Measurements from ENCODE around the gene TBL1XR1.
A peak's percentile ranks its signal among the peaks of the same experiment; 100 is the strongest.

Gene TBL1XR1

DNA sequence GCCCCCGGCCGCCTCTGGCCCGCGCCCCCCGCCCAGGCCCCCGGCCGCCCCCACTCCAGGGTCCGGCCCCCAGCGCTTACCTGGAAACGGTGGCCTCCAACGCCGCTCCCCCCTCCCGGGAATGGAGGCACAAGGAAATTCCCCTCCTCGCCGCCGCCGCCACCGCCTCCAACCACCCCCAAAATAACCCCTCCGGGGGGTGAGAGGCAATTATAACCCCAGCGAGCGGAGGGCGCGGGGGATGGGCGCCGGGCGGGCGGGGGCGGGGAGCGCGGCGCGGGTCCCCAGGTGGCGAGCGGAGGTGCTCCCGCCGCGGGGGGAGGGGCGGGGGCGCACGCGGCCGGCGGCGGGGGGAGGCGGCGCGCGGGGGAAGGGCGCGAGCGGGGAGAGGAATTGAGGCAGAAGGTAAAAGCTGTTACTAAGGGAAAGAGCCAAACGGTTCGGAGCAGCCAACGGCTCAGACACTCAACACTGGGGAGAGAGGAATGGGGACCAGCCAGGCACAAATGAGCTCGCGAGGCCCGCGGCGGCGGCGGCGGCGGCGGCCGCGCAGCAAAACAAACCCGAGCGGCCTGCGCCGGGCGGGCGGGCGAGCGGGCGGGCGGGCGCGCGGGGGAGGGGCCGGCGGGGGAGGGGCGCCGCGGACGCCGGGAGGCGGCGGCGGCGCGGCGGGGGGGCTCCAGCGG lies at the start of gene TBL1XR1:
TSS of gene TBL1XR1 (minus strand) at position 442 of the 686 bp plus-strand sequence. CDS start 132,505 bp downstream, outside the sequence.
- peak; percentile 64 for DNase-seq (ENCODE audit: low read depth in 2 of 2)

DNA sequence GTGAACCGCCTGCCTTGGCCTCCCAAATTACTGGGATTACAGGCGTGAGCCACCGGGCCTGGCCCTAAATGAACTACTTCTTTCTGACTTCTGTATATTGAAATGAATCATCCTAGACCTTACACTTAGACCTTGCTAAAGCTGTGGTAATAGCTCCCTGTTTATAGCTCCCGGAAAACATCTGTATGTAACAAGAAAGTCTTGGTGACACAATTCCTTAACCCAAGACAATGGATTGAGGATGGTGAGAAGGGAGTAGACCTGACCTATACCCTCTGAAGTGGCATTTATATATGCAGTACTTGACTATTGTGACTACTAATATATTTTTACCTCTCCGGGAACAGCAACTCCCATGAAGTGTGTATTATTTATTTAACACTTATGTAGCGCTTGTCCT lies 48.0 kb upstream of the TBL1XR1 start:
- DNase-seq (ENCODE audit: low read depth in 2 of 2), result no peak

DNA sequence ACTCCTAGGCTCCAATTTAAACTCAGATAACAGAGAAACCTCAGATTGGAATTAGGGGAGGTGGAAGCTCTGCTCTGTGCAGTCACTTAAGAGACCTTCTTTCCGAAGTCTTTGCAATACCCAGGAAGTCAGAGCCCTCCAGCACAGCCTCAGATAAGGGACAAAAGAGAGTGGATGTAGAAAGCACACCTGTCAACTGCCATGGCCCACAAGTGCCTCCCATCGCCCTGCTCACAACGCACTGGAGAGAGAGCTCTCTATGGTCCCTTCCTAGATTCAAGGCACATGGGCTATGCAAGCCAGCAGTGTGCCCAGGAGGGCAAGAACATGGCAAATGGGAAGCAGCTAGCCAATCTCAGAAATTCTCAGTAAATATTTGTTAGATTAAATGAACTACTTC lies 47.3 kb upstream of the TBL1XR1 start:
- no peak for DNase-seq (ENCODE audit: low read depth in 2 of 2)

DNA sequence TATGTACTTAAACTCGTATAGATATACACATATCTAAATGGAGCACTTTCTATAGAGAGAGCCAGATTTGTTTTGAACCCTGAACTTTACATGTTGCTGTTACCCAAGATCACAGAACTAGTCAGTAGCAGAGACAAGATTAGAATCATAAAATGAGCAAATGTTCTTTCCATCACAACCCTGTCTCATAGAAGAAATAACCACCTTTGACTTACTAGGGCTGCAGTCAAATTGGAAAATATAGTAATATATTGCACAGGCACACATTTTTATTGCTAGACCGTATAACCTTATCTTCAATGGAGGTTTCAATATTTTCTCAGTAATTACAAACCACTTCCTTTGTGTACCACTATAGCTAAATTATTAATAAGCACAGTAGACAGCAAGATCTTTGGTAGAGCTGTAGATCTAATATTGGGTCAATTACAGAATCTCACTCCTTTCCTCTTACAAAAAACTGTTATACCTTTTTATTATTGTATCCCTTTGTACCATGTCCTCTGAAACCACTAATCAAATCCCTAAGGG lies 41.5 kb upstream of the TBL1XR1 start:
- DNase-seq (ENCODE audit: low read depth in 2 of 2), result no peak

DNA sequence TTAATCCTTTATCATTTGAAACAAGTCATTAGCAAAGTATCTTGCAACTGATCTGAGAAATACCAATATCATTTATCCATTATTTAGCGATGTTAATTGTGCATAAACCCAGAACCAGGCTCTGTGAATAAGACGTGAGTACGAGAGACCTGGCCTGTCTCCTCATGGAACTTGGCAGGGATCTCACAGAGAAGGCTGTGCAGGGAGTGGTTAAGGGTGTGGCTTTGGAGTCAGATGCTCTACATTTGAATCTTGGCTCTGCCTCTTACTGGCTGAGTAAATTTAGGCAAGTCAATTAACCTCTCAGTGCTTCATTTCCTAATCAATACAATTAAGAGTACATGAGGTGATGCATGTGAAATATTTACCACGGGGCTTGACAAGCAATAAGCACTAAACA lies 39.9 kb upstream of the TBL1XR1 start:
- DNase-seq (ENCODE audit: low read depth in 2 of 2), result no peak

DNA sequence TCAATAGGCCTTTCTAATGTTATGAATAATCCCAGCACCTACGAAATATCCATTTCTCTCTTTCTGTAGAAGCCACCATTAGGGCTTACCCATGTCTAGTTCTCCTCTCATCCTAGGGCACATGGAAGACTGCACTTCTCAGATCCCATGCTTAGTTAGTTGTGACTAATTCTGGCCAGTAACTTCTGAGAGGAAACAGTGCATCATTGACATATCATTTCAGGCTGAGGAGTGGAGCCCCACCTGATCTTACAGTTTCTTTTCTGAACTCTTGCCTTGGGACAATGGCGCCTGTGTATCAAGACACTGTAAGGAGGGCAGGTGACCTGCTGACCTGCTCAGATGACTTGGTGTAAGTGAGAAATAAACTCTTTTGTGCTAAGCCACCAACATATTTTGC lies 39.4 kb upstream of the TBL1XR1 start:
- no peak for DNase-seq (ENCODE audit: low read depth in 2 of 2)

DNA sequence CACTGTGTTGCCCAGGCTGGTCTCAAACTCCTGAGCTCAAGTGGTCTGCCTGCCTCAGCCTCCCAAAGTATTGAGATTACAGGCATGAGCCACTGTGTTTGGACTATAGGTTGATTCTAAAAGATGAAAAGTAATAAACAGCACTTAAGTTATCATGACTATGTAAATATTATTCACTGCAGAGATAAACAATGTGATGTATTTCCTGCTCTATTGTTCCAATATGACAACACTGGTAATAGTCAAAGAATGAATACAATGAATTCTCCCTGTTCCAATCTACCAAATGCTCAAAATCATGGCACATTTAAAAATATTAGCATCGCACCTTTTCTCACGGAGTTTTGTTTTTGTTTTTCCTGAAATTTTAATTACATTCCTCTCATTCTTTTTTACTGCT lies 36.8 kb upstream of the TBL1XR1 start:
- no peak for DNase-seq (ENCODE audit: low read depth in 2 of 2)

DNA sequence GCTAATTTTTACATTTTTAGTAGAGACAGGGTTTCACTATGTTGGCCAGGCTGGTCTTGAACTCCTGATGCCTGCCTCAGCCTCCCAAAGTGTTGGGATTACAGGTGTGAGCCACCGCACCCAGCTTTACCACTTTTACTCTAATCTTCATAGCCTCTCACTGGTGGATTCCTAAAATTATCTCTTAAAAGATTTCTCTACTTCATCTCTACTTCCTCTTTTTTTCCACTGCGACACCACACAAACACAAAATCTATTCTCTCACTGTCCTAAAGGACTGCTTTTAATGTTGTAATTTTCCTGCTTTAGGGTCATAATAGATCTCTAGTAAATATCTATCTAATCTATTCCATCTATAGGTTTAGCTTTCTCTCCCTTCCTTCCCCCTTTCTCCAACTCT lies 34.0 kb upstream of the TBL1XR1 start:
- no peak for DNase-seq (ENCODE audit: low read depth in 2 of 2)

DNA sequence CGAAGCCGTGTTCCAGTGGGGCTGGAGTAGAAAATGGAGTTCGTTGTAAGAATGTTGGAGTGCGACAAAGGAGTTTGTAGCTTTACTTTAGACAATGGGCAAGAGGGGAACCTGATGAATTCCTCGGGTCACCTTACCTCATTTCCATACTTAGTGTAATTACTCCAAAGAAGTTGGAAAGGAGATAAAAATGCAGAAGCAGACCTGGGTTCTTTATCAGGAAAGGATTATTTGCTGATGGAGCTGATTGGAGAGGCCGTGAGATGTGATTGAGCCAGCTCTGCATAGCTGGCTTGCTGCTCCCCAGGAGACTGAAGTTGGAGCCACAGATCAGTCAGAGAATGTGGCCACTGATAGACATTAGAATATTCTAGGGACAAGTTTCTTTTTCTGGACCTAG lies 33.4 kb upstream of the TBL1XR1 start:
- no peak for DNase-seq (ENCODE audit: low read depth in 2 of 2)

DNA sequence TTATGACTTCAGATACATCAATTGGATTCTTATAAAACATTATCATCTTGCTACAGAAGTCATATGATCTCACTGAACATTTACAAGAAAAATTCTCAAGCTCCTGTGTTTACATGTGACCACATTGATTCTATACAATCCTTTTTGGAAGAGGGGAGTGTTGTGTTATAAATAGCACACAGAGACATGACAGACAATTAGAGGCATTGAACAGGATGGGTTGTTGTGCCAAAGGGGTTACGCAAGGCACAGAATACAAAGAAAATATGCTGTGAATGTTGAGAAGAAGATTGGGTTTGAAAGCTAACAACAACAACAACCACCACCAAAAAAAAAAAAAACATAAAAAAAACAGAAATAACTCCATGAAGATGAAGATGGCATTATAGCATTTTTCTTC lies 32.5 kb upstream of the TBL1XR1 start:
- no peak for DNase-seq (ENCODE audit: low read depth in 2 of 2)

DNA sequence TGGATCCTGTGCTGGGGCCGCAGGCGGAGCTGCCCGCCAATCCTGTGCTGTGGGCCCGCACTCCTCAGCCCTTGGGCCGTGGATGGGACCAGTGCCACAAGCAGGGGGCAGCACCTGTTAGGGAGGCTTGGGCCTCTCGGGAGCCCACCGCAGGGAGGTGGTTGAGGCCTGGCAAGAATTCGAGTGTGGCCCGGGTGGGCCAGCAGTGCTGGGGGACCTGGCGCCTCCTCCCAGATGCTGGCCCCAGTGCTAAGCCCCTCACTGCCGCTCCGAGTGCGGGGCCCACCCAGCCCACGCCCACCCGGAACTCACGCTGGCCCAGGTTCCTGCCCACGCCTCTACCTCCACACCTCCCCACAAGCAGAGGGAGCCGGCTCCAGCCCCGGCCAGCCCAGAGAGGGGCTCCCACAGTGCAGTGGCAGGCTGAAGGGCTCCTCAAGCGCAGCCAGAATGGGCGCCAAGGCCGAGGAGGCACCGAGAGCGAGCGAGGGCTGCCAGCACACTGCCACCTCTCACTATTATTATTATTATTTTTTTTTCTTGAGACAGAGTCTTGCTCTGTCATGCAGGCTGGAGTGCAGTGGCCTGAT lies 31.4 kb upstream of the TBL1XR1 start:
- no peak for DNase-seq (ENCODE audit: low read depth in 2 of 2)

DNA sequence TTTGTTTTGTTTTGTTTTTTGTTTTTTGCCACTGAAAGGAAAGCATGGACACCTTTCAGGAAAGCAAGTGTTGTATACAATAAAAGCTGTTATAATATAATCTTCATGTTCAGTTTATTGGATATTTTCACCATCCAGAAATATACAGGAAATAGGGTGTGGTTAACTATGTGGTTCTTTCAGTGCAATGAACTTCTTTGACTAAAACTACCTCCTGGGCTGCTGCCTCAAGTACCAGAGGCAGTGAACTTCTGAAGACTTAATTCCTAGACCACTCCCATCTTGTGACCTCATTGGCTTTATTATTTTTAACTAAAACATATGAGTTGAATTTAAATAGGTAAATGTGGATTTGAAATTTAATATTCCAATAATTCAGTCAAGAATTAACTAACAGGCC lies 27.1 kb upstream of the TBL1XR1 start:
- no peak for DNase-seq (ENCODE audit: low read depth in 2 of 2)

DNA sequence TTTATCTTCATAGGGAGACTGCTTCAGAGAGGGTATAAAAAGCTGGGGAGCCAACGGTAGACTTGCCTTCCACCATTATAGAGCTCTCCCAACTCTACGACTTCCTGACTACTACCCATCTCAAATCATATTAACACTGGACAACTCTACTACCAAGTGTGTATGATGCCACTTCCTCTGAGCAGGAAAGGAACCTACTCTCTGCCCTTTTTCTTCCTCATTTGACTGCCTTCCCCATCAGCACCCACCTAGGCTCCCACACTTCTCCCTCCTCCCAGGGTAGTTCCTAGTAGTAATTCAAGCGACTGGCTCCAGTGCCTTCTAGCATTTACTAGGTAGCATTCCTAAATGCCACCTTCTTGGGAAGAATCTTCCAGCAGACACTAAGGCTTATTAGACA lies 24.5 kb upstream of the TBL1XR1 start:
- DNase-seq (ENCODE audit: low read depth in 2 of 2), result no peak

DNA sequence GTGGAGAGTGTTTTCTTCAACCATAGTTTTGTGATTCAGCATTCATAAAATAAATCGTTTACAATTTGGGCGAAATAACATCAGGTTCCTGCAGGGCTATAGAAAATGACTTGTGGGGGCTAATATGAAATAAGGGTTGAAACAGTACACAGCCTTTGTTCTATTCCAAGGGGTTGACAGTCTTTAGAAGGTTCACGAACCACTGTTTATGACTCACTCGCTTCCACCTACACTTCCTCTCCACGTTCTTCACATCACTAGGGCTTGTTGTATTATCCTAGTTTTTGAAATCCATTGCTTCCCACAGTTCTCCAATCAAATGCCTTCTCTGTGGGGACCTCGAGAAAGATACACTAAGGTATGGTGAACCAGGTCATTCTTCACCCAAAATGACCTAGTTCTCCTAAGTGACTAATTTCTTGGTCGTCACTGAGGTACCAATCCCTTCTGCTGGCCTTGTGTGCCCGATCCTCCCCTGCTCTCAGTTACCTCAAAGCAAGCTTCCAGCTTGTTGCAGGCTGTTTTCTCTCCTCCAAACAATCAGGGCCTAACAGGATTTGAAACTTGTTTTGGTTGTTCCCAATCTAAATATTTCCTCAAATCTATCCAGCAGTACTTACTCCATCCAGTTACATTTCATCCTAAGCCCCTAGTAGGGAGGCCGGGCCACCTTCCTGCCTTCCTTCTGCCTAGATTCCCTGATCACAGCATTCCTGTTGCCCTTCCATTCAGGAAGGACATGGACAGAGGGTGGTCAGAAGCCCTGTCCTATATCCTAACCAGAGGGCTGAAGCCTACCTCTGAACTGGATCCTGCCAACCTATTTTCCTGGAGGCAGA lies 23.1 kb upstream of the TBL1XR1 start:
- DNase-seq (ENCODE audit: low read depth in 2 of 2), result no peak

DNA sequence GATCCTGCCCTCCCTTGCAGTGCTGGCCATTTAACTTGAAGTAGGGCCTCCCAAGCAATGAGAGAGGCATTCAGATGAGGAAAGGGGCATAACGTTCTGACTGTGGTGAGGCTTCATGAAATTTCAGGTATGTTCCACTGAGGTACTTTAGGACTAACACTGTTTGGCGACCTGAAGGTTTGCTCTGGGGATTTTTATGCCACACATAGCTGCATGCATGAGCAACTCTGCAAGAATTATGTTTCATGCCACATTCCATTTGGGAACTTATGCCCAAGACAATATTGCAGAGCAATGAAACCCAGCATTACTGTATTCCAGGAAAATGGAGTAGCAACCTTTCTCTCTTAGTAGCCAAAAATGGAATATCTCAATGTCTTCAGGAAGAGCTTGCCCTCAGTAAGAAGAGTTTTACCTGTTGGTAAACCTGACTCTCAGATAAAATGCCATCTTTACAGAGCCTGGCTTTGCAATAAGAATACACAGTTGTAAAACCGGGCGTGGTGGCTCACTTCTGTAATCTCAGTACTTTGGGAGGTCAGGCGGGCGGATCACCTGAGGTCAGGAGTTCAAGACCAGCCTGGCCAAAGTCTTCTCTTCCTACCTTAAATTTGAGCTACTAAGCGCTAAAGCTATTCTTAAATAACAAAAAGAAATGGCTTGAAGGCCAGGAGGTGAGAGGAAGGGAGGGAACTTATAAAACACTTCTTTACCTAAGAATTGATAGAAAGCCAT lies 16.7 kb upstream of the TBL1XR1 start:
- DNase-seq (ENCODE audit: low read depth in 2 of 2), result no peak

DNA sequence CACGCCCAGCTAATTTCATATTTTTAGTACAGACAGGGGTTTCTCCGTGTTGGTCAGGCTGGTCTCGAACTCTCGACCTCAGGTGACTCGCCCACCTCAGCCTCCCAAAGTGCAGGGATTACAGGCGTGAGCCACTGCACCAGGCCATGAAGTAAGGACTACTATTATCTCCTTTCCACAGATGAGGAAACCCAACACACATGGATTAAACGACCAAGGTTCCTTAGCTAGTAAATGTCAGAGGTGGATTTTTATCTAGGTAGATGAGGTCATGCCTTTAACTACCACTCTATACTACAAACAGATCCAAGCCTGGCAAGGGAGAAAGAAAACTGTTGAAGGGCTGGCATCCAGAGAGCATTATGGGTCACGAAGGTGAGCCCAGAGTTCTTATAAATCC lies 15.5 kb upstream of the TBL1XR1 start:
- no peak for DNase-seq (ENCODE audit: low read depth in 2 of 2)

DNA sequence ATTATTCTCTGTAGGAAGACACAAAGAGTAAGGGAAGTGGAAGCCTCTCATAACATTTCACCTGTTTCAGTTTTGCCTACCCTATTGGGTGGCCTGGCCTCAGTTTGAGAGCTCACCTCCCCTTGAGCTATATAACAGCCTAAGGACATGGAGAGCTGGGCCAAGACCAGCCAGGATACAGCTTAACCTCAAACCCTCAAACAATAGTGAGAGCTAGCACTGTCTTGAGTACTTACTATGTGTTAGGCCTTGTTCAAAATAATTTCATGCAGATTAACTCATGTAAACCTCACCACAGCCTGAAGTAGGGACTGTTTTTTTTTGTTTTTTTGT lies 15.0 kb upstream of the TBL1XR1 start:
- DNase-seq (ENCODE audit: low read depth in 2 of 2), result no peak

DNA sequence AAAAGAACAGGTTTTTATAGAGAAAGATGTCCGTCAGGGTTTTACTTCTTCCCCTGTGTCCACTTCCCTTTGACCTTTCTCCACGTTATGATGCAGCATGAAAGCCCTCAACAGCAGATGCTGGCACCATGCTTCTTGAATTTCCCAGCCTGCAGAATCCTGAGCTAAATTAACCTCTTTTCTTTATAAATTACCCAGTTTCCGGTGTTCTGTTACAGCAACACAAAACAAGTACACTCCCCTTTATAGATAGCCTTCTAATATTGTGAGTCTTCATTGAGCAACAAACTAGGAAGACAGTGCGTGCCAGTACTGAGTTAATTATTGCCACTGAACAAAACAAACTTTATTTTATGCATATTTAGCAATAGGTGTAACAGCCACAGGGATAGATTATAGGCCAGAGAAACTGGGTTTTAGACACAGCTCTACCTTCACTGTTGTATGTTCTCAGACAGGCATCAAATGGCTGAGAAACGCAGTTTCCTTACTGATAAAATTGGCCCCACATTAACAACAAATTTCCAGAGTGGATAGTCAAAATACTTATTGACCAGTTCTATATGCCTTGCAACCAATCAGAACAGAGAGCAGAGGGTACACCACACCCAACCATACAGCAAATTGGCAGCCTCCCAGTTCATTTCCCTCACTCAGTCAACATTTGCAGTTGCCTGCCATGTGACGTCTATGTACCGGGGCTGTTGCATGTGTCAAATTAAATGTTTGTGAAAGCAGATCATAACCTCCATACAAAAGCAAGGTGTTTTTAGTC lies 14.4 kb upstream of the TBL1XR1 start:
- DNase-seq (ENCODE audit: low read depth in 2 of 2), result no peak

DNA sequence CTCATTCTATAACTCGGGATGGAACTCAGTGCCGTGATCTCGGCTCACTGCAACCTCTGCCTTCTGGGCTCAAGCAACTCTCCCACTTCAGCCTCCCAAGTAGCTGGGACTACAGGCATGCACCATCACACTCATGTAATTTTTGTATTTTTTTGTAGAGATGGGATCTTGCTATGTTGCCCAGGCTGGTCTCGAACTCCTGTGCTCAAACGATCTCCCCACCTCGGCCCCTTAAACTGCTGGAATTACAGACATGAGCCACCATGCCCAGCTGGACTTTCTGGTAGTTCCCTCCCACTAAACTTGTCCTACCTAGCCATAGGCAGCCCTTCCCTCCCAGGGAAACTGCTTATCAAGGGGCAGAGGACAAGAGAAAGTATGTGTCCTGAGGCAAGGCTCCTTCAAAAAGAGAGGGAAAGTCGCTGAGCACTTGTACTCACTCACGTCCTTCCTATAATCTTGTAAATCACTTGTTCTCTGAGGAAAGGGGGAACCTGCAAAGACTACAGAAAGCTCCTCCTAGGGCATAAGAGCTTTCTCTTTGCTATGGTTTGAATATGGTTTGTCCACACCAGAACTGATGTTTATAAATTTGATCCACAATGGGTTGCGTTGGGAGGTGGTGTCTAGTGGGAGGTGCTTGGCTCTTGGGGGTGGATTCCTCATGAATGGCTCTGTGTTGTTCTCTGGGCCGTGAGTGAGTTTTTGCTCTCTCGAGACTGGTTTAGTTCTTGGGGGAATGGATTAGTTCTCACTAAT lies 13.6 kb upstream of the TBL1XR1 start:
- DNase-seq (ENCODE audit: low read depth in 2 of 2), result no peak

DNA sequence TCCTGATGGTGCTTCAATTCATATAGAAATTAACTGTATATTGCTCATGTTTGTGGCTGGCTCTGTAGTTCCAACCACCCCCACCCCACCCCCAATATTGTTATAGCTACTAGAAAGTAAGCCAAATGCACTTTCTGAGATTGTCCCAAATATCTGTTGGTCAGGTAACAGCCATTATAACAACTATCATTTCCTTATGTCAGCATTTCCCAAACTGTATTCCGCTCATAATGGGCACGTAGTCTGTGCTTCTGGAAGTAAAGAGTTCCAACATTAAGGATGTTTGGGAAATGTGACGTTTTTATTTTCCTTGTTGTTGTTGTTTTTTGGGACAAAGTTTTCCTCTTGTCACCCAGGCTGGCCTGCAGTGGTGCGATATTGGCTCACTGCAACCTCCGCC lies 12.2 kb upstream of the TBL1XR1 start:
- no peak for DNase-seq (ENCODE audit: low read depth in 2 of 2)

DNA sequence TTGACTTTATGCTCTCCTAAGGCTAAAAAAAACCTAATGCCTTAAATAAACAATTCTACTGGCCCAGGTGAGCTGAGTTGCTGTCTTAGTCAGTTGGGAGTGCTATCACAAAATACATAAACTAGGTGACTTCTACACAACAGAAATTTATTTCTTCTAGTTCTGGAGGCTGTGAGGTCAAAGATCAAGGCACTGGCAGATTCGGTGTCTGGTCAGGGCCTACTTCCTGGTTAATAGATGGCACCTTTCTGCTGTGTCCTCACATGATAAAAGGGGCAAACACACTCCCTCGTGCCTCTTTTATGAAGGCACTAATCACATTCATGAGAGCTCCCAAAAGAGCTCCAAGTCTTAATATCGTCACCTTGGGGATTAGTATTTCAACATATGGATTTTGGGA lies 11.5 kb upstream of the TBL1XR1 start:
- DNase-seq (ENCODE audit: low read depth in 2 of 2), result no peak
